Naive thymus-derived CD4-positive, alpha-beta T cell (primary cell): ENCODE data around the gene LENG8. TPM values are rescaled to one million over a fixed set of nuclear protein-coding genes. Genes with fewer than 3 reads are reported as not detected.

Experiments used
- ATAC-seq: fragments of 150-1000 bp; cut with Tn5 transposase; 2 replicates; pipeline ENCODE4 v1.10.0; 2021; ENCODE audit warnings: mild to moderate bottlenecking, moderate library complexity
- CTCF ChIA-PET: fragments of 350-600 bp; sonication (Branson Sonifier 250); formaldehyde crosslinking; loops from one replicate; lab custom pipeline; 2021; ENCODE audit warnings: antibody characterized with exemption; lab: Charles Lee
- POLR2A ChIA-PET: fragments of 350-600 bp; sonication (Branson Sonifier 250); formaldehyde crosslinking; loops from one replicate; lab custom pipeline; 2021; ENCODE audit warnings: antibody characterized with exemption, inconsistent platforms; lab: Charles Lee
- DNase-seq, 9 donors: peaks; one replicate each; pipeline versions ENCODE4 v3.0.0 to v3.0.0-alpha.2; 2020 to 2022; ENCODE audit warnings: mixed read lengths in 1 of 9
- H3K27ac ChIP-seq: one replicate; pipeline ENCODE4 v1.7.0; 2013; ENCODE audit warnings: mild to moderate bottlenecking, low read depth, low read length, moderate library complexity
- H3K27me3 ChIP-seq, 2 donors: one replicate each; pipeline ENCODE4 v1.7.0; 2013; ENCODE audit warnings: low read length in 2 of 2, mild to moderate bottlenecking in 2 of 2, moderate library complexity in 2 of 2; ENCODE audit not compliant: control insufficient read depth in 2 of 2, insufficient read depth in 2 of 2
- H3K36me3 ChIP-seq, 3 experiments: 1 replicate in 2 of 3; 2 replicates in 1 of 3; pipeline ENCODE4 v1.7.0; 2013; ENCODE audit warnings: low read length in 3 of 3, mild to moderate bottlenecking in 3 of 3, moderate library complexity in 1 of 3; ENCODE audit not compliant: insufficient read depth in 3 of 3, control insufficient read depth in 2 of 3
- H3K4me1 ChIP-seq, 2 donors: one replicate each; pipeline ENCODE4 v1.7.0; 2013; ENCODE audit warnings: low read length in 2 of 2, mild to moderate bottlenecking in 2 of 2, moderate library complexity in 1 of 2; ENCODE audit not compliant: control insufficient read depth in 2 of 2, insufficient read depth in 2 of 2
- H3K4me3 ChIP-seq: 2 replicates; pipeline ENCODE4 v1.7.0; 2013; ENCODE audit warnings: mild to moderate bottlenecking, low read length
- H3K9me3 ChIP-seq, 3 experiments: 1 replicate in 2 of 3; 2 replicates in 1 of 3; pipeline ENCODE4 v1.7.0; 2013; ENCODE audit warnings: low read length in 3 of 3; ENCODE audit not compliant: control insufficient read depth in 2 of 3
- H3K27ac Mint-ChIP-seq, 9 donors: one replicate each; pipeline ENCODE4 v1.8.0; 2020 to 2022; ENCODE audit warnings: mixed read lengths in 9 of 9, mild to moderate bottlenecking in 8 of 9, moderate library complexity in 5 of 9, inconsistent platforms in 2 of 9
- H3K27me3 Mint-ChIP-seq, 5 donors: one replicate each; pipeline ENCODE4 v1.8.0; 2021 to 2022; ENCODE audit warnings: mixed read lengths in 5 of 5, mild to moderate bottlenecking in 1 of 5
- H3K36me3 Mint-ChIP-seq, 5 donors: one replicate each; pipeline ENCODE4 v1.8.0; 2020 to 2022; ENCODE audit warnings: mixed read lengths in 5 of 5, mild to moderate bottlenecking in 3 of 5, inconsistent platforms in 1 of 5
- H3K4me1 Mint-ChIP-seq, 7 donors: one replicate each; pipeline ENCODE4 v1.8.0; 2020 to 2022; ENCODE audit warnings: mixed read lengths in 7 of 7, mild to moderate bottlenecking in 3 of 7, inconsistent platforms in 1 of 7
- H3K4me3 Mint-ChIP-seq, 10 donors: one replicate each; pipeline ENCODE4 v1.8.0; 2020 to 2022; ENCODE audit warnings: mild to moderate bottlenecking in 10 of 10, mixed read lengths in 10 of 10, moderate library complexity in 6 of 10, inconsistent platforms in 2 of 10
- H3K9me3 Mint-ChIP-seq, 11 donors: one replicate each; pipeline ENCODE4 v1.8.0; 2020 to 2022; ENCODE audit warnings: mixed read lengths in 11 of 11, mild to moderate bottlenecking in 4 of 11, inconsistent platforms in 1 of 11, moderate library complexity in 1 of 11
- intact Hi-C, 2 donors: fragments of 100-400 bp; cut with micrococcal nuclease; formaldehyde crosslinking; loops; one replicate each; pipeline ENCODE4 v1.15.1; 2023
- polyA plus RNA-seq, 2 donors: library from polyadenylated mRNA; unstranded; fragments of 300-500 nt; fragmentation: Illumina TruSeq; gene quantifications; one replicate each; pipeline ENCODE4 v1.2.3, GENCODE V29; 2021
- total RNA-seq, 6 experiments: library from RNA in 5 of 6; stranded (reverse) in 5 of 6; gene quantifications; 1 replicate in 5 of 6; 2 replicates in 1 of 6; pipeline ENCODE4 v1.2.3 and lab custom pipeline; 2021 to 2026

Gene LENG8
- total and polyA plus RNA-seq, 7 experiments from 2014 or later = 6.2 to 685 (median 503) TPM

GRCh38 chr19:54478677-54479266 is 29.8 kb downstream of the LENG8 start:
- peaks cover 0 to 5% of the 10 kb centered on the region in 2 donors for H3K4me1 ChIP-seq
- intact Hi-C loops = no loop called here
- peak; percentile 68 for ATAC-seq
- H3K27ac Mint-ChIP-seq = no peak overlapping the region
- no peaks in the 10 kb centered on the region for H3K36me3 ChIP-seq
- peaks cover 39 to 50% (median 42%) of the 10 kb centered on the region in 5 donors for H3K27me3 Mint-ChIP-seq
- no peaks in the 10 kb centered on the region for H3K27me3 ChIP-seq
- no peak overlapping the region for H3K4me3 Mint-ChIP-seq
- H3K9me3 Mint-ChIP-seq = peaks cover 0 to 1% (median 0%) of the 10 kb centered on the region in 11 donors
- ChIA-PET POLR2A (interaction anchor here (0.6 kb wide), 1 partner anchor 25 kb away, joined by 3 read pairs; no protein-coding TSS in a partner anchor), CTCF (interaction anchor here (0.6 to 1.0 kb wide), 3 partner anchors 16 to 235 kb away, joined by 3 to 5 read pairs (median 4); no protein-coding TSS in a partner anchor)
- H3K27ac ChIP-seq = no peak overlapping the region
- no peaks in the 10 kb centered on the region for H3K36me3 Mint-ChIP-seq
- no peak overlapping the region for H3K4me3 ChIP-seq
- H3K4me1 Mint-ChIP-seq = peaks cover 4 to 16% (median 6%) of the 10 kb centered on the region in 7 donors
- peak in 1 of 9 donors; percentile 15 for DNase-seq
- no peaks in the 10 kb centered on the region for H3K9me3 ChIP-seq

GRCh38 chr19:54480051-54480450 is 31.1 kb downstream of the LENG8 start:
- Mint-ChIP-seq H3K27me3 (peaks cover 40 to 53% (median 41%) of the 10 kb centered on the region in 5 donors), H3K9me3 (no peaks in the 10 kb centered on the region), H3K4me3 (no peak overlapping the region), H3K4me1 (peaks cover 4 to 18% (median 6%) of the 10 kb centered on the region in 7 donors), H3K36me3 (no peaks in the 10 kb centered on the region), H3K27ac (no peak overlapping the region)
- H3K9me3 ChIP-seq = no peaks in the 10 kb centered on the region
- no peak overlapping the region for H3K4me3 ChIP-seq
- intact Hi-C loops = no loop called here
- H3K4me1 ChIP-seq = peaks cover 0 to 5% of the 10 kb centered on the region in 2 donors
- ATAC-seq = no peak
- ChIA-PET CTCF (interaction anchor here (0.8 to 1.8 kb wide), 5 partner anchors 9 to 195 kb away, joined by 3 to 6 read pairs (median 4); no protein-coding TSS in a partner anchor), POLR2A (no interaction called here)
- DNase-seq = no peak
- H3K27me3 ChIP-seq = no peaks in the 10 kb centered on the region
- H3K36me3 ChIP-seq = no peaks in the 10 kb centered on the region
- no peak overlapping the region for H3K27ac ChIP-seq

GRCh38 chr19:54481326-54481930 is 32.4 kb downstream of the LENG8 start:
- Histone ChIP-seq H3K27me3 (no peaks in the 10 kb centered on the region), H3K4me3 (no peak overlapping the region), H3K27ac (no peak overlapping the region), H3K36me3 (no peaks in the 10 kb centered on the region), H3K9me3 (no peaks in the 10 kb centered on the region), H3K4me1 (peaks cover 0 to 5% of the 10 kb centered on the region in 2 donors)
- Mint-ChIP-seq H3K36me3 (no peaks in the 10 kb centered on the region), H3K9me3 (no peaks in the 10 kb centered on the region), H3K27me3 (peaks cover 38 to 55% (median 45%) of the 10 kb centered on the region in 5 donors), H3K4me3 (peak overlapping the region in 1 of 10 donors; percentile 32), H3K4me1 (peaks cover 4 to 18% (median 6%) of the 10 kb centered on the region in 7 donors), H3K27ac (no peak overlapping the region)
- ATAC-seq (peak; percentile 71), DNase-seq (peak in 6 of 9 donors; percentile 20 to 53 (median 43))
- intact Hi-C loops = loop anchor here in 1 of 2 donors (1.0 kb wide), 1 partner anchor 195 kb away; no protein-coding TSS in a partner anchor
- ChIA-PET CTCF (interaction anchor here (0.6 to 1.8 kb wide), 14 partner anchors 13 to 350 kb away, joined by 3 to 8 read pairs (median 3); no protein-coding TSS in a partner anchor), POLR2A (interaction anchor here (0.6 to 0.7 kb wide), 2 partner anchors 193 to 1045 kb away, joined by 3 to 4 read pairs; no protein-coding TSS in a partner anchor)

- no peak overlapping the region for H3K27ac Mint-ChIP-seq
- no peak overlapping the region for H3K4me3 Mint-ChIP-seq
- Histone ChIP-seq H3K36me3 (no peaks in the 10 kb centered on the region), H3K4me3 (no peak overlapping the region), H3K27me3 (no peaks in the 10 kb centered on the region), H3K27ac (no peak overlapping the region), H3K9me3 (no peaks in the 10 kb centered on the region), H3K4me1 (peaks cover 0 to 5% of the 10 kb centered on the region in 2 donors)
- H3K27me3 Mint-ChIP-seq = peaks cover 26 to 43% (median 33%) of the 10 kb centered on the region in 5 donors
- intact Hi-C loops = no loop called here
- DNase-seq = no peak
- CTCF ChIA-PET = interaction anchor here (0.6 kb wide), 1 partner anchor 128 kb away, joined by 3 read pairs; no protein-coding TSS in a partner anchor
- POLR2A ChIA-PET = no interaction called here
- H3K9me3 Mint-ChIP-seq = no peaks in the 10 kb centered on the region
- peaks cover 4 to 18% (median 6%) of the 10 kb centered on the region in 7 donors for H3K4me1 Mint-ChIP-seq
- ATAC-seq = peak; percentile 48
- no peaks in the 10 kb centered on the region for H3K36me3 Mint-ChIP-seq
Observed at GRCh38 chr19:54482889-54483288, 33.9 kb downstream of the LENG8 start.

- peaks cover 4 to 16% (median 6%) of the 10 kb centered on the region in 7 donors for H3K4me1 Mint-ChIP-seq
- H3K4me1 ChIP-seq = peaks cover 0 to 5% of the 10 kb centered on the region in 2 donors
- H3K4me3 Mint-ChIP-seq = no peak overlapping the region
- H3K27ac ChIP-seq = no peak overlapping the region
- ChIA-PET POLR2A (no interaction called here), CTCF (no interaction called here)
- ATAC-seq = no peak
- no peaks in the 10 kb centered on the region for H3K9me3 Mint-ChIP-seq
- H3K36me3 ChIP-seq = no peaks in the 10 kb centered on the region
- H3K4me3 ChIP-seq = no peak overlapping the region
- intact Hi-C loops = no loop called here
- DNase-seq = no peak
- H3K27me3 ChIP-seq = no peaks in the 10 kb centered on the region
- no peaks in the 10 kb centered on the region for H3K36me3 Mint-ChIP-seq
- H3K9me3 ChIP-seq = no peaks in the 10 kb centered on the region
- no peak overlapping the region for H3K27ac Mint-ChIP-seq
- peaks cover 15 to 36% (median 29%) of the 10 kb centered on the region in 5 donors for H3K27me3 Mint-ChIP-seq
Observed at GRCh38 chr19:54484451-54484850, 35.5 kb downstream of the LENG8 start.

GRCh38 chr19:54485851-54486250 is 36.9 kb downstream of the LENG8 start:
- DNase-seq = no peak
- Histone ChIP-seq H3K36me3 (no peaks in the 10 kb centered on the region), H3K27ac (no peak overlapping the region), H3K27me3 (no peaks in the 10 kb centered on the region), H3K4me1 (peaks cover 0 to 5% of the 10 kb centered on the region in 2 donors), H3K9me3 (no peaks in the 10 kb centered on the region), H3K4me3 (no peak overlapping the region)
- CTCF ChIA-PET = interaction anchor here (0.7 kb wide), 1 partner anchor 22 kb away, joined by 3 read pairs; no protein-coding TSS in a partner anchor
- ATAC-seq = no peak
- Mint-ChIP-seq H3K9me3 (peaks cover 0 to 1% (median 0%) of the 10 kb centered on the region in 11 donors), H3K4me3 (no peak overlapping the region), H3K27me3 (peaks cover 13 to 36% (median 26%) of the 10 kb centered on the region in 5 donors), H3K27ac (no peak overlapping the region), H3K36me3 (no peaks in the 10 kb centered on the region), H3K4me1 (peaks cover 4 to 17% (median 6%) of the 10 kb centered on the region in 7 donors)
- POLR2A ChIA-PET = no interaction called here
- intact Hi-C loops = no loop called here
